Muscle of leg (tissue), 11 donors: Measurements from ENCODE around the gene ARHGEF38. TPM values are rescaled to one million over a fixed set of nuclear protein-coding genes. Genes with fewer than 3 reads are reported as not detected.

Experiments
- DNase-seq: peaks from one replicate; pipeline ENCODE4 v3.0.0; 2013
- H3K27ac ChIP-seq: one replicate; pipeline ENCODE4 v1.5.1; 2013; ENCODE audit warnings: mild to moderate bottlenecking, low read length, control low read depth
- H3K27me3 ChIP-seq: one replicate; pipeline ENCODE4 v1.6.1; 2013; ENCODE audit warnings: low read length; ENCODE audit not compliant: control insufficient read depth, insufficient read depth
- H3K36me3 ChIP-seq: one replicate; pipeline ENCODE4 v1.6.1; 2013; ENCODE audit warnings: low read length; ENCODE audit not compliant: control insufficient read depth, insufficient read depth
- H3K4me1 ChIP-seq: one replicate; pipeline ENCODE4 v1.6.1; 2013; ENCODE audit warnings: low read length; ENCODE audit not compliant: control insufficient read depth, insufficient read depth
- H3K4me3 ChIP-seq: one replicate; pipeline ENCODE4 v1.5.1; 2013; ENCODE audit warnings: low read length, control low read depth
- H3K9me3 ChIP-seq: replicated peaks from 2 replicates; pipeline ENCODE4 v1.6.1; 2013; ENCODE audit warnings: low read depth, low read length; ENCODE audit not compliant: control insufficient read depth
- WGBS: methylation state at CpG from one replicate; pipeline ENCODE4 v1.1.5; 2013; ENCODE audit warnings: missing lambda C conversion rate; ENCODE audit not compliant: insufficient coverage; 5-methylcytosine and 5-hydroxymethylcytosine counted together
- polyA plus RNA-seq, 8 donors: library from polyadenylated mRNA; unstranded; fragments of 120-200 nt; gene quantifications; one replicate each; pipeline versions ENCODE4 v1.2.1 to v1.2.3, GENCODE V29; 2013; ENCODE audit warnings: inconsistent platforms in 1 of 8, low replicate concordance in 1 of 8; ENCODE audit not compliant: insufficient read length in 8 of 8, insufficient read depth in 1 of 8
- total RNA-seq: library from RNA; stranded (reverse); fragments of 120-200 nt; gene quantifications from one replicate; pipeline ENCODE4 v1.2.4, GENCODE V29; 2013

Gene ARHGEF38
- total and polyA plus RNA-seq, 9 donors: 0.27 to 1.6 (median 0.86) TPM; not detected in 4

DNA sequence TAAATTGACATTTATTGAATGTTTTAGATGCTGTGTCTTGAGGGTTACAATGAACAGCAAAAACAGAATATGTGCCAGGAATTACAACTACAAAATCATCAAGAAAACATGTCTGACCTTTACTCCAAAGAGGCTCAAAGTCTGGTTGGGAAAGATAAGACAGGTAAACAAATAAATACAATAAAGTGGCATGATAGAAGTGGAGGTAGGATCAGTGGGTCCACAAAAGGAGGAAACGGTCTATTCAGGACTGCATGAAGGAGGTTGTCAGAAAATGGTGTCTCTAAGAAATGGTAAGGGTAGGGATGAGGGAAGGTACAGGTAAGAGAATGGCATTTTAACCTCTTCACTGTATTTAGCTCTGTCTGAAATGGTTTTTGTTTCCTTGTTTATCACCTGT, 3.8 kb downstream of the ARHGEF38 start:
- WGBS: 78% methylated on average over 1 of the region's 1 CpG

DNA sequence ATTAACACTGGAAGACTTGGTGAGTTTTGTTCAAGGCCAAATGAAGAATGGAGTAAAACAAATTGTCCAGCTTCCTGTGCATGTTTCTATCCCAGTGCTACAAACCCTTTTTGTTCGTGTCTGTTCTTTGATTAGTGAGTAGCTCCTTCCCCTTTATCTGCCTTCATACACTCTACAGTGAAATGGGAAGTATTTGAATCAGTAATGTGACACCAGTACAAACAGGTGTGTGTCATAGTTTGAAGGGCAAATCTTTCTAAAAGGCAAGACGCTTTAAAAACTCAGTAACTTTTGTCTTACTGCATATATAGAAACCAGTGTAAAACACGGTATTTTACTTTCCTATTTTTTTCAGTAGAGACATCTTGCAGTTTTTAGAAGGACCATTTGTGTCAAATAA, 5.9 kb downstream of the ARHGEF38 start:
- no peak for DNase-seq
- no CpG with 5 or more reads among the region's 3 CpGs for WGBS
- no peaks in the 10 kb centered on the region for H3K27me3 ChIP-seq
- H3K36me3 ChIP-seq: no peaks in the 10 kb centered on the region
- H3K27ac ChIP-seq: no peak overlapping the region
- H3K4me1 ChIP-seq: no peaks in the 10 kb centered on the region
- H3K9me3 ChIP-seq: no peaks in the 10 kb centered on the region
- no peak overlapping the region for H3K4me3 ChIP-seq

More for the DNA sequence above, 3.8 kb downstream of the ARHGEF38 start:
- H3K4me3 ChIP-seq: no peak overlapping the region
- no peak overlapping the region for H3K27ac ChIP-seq
- no peaks in the 10 kb centered on the region for H3K27me3 ChIP-seq
- no peak for DNase-seq
- H3K9me3 ChIP-seq: no peaks in the 10 kb centered on the region
- no peaks in the 10 kb centered on the region for H3K4me1 ChIP-seq
- no peaks in the 10 kb centered on the region for H3K36me3 ChIP-seq

DNA sequence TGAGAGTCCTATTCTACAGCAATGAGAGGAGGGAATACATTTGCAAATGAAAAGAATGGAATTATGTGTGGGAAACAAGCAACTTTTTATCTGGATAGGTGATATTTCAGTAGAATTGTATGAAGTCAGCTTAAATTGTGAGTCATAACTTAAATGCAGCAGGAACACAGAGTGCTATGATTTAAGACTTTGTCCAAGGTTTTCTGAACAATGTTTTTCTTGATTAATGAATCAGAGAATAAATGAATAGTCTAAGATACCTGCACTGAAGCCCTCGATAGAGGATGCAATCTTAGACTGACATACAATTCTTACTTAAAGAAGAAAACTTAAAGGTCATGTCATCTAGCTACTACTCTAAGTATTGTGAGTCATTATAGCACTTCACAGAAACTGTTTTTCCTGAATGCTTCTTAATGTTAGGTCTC, 8.0 kb downstream of the ARHGEF38 start:
- DNase-seq: no peak
- H3K27ac ChIP-seq: no peak overlapping the region
- no peaks in the 10 kb centered on the region for H3K4me1 ChIP-seq
- no peaks in the 10 kb centered on the region for H3K9me3 ChIP-seq
- H3K27me3 ChIP-seq: no peaks in the 10 kb centered on the region
- H3K4me3 ChIP-seq: no peak overlapping the region
- H3K36me3 ChIP-seq: no peaks in the 10 kb centered on the region
- no CpG with 5 or more reads among the region's 1 CpG for WGBS

DNA sequence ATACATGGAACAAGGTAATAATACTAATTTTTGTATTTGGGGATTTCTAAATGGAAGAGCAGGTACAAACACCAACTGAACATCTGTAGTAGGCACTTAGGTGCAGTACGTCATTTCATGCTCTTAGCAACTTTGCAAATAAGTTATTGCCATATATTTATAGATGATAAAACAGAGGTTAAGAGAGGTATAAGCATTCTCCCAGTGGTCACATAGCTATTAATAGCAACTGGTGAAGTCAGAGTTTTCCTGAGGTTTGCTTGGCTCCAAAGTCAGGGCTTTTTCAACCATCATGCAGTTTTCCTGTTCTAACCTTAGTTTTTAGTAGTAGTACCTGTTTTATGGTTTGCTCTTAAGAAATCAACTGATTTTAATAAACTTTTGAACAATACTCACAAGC, 10.9 kb downstream of the ARHGEF38 start:
- H3K36me3 ChIP-seq: no peaks in the 10 kb centered on the region
- no peak overlapping the region for H3K4me3 ChIP-seq
- no peaks in the 10 kb centered on the region for H3K4me1 ChIP-seq
- DNase-seq: no peak
- H3K27ac ChIP-seq: no peak overlapping the region
- H3K9me3 ChIP-seq: no peaks in the 10 kb centered on the region
- no CpG with 5 or more reads among the region's 1 CpG for WGBS
- no peaks in the 10 kb centered on the region for H3K27me3 ChIP-seq

DNA sequence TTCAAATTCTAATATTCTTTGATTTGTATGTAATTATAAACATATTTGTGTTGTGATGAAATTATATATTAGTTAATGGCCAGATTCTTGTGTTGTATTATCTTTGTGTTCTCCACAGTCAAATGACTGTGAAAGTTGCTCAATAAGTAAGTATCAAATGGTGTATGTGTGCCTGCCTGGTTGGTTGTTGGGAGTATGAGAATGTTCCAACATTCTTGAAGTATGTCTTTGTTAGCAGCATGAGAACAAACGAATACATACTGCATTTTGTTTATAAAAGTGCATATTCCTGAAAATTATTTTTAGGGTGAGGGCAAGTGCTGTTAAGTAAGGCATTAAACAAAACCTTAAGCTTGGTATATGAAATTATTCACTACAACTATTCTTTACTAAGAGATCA, 16.2 kb downstream of the ARHGEF38 start:
- no CpG with 5 or more reads among the region's 1 CpG for WGBS
- no peaks in the 10 kb centered on the region for H3K36me3 ChIP-seq
- H3K9me3 ChIP-seq: no peaks in the 10 kb centered on the region
- H3K4me1 ChIP-seq: no peaks in the 10 kb centered on the region
- DNase-seq: no peak
- no peak overlapping the region for H3K4me3 ChIP-seq
- no peak overlapping the region for H3K27ac ChIP-seq
- no peaks in the 10 kb centered on the region for H3K27me3 ChIP-seq

DNA sequence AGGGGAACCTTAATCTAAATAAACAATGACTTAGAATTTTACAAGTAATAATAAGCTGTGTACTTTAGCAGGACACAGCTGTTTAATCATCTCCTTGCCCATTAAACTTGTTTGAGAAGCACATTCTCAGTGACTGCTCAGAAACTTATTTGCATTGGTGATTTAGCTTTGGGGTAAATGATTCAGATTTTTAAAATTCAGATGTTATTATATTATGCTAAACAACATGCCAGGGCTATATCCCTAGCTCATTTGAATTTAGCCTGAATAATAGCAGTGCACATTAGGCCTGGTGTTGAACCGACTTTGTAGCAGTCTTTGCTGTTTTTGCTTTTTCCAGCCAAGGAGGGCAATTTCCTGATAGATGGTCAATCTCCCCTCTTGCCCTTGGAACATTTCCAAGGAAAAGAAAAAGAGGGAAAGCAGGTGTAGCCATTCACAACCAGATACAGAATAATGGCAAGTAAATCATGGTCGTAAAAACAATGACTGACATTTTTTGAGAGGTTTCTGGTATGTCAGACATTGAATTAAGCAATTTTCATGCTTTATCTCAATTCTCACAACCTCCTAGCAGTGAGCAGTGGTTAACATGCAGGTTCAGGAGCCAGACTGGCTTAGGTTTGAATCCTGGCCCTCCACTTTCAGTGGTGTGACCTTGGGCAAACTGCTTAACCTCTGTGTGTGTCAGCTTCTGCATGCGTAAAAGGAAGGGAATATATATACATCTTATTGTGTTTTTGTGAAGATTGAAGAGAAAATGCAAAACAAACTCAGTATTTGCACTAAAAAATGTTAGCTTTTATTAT, 16.8 kb downstream of the ARHGEF38 start:
- no peak overlapping the region for H3K4me3 ChIP-seq
- DNase-seq: no peak
- H3K4me1 ChIP-seq: no peaks in the 10 kb centered on the region
- no peaks in the 10 kb centered on the region for H3K36me3 ChIP-seq
- 60% methylated on average over 1 of the region's 3 CpGs for WGBS
- no peaks in the 10 kb centered on the region for H3K9me3 ChIP-seq
- no peaks in the 10 kb centered on the region for H3K27me3 ChIP-seq
- H3K27ac ChIP-seq: no peak overlapping the region

DNA sequence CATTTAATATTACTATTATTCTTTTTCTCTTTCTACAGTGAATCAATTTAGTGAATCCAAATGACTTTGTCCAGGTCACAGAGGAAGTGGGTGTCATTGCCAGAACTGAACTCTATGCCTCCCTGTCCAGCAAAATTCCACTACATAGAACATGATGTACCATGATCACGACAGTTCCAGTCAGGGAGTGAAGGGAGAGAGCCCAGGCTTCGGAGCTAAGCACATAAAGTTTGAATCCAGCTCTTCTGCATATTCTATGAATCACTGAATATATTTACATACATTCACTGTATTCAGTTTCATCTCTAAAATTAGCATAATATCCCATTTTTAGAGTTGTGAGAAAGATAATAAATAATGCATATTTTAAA, 17.4 kb downstream of the ARHGEF38 start:
- no CpG with 5 or more reads among the region's 2 CpGs for WGBS
- H3K27ac ChIP-seq: no peak overlapping the region

DNA sequence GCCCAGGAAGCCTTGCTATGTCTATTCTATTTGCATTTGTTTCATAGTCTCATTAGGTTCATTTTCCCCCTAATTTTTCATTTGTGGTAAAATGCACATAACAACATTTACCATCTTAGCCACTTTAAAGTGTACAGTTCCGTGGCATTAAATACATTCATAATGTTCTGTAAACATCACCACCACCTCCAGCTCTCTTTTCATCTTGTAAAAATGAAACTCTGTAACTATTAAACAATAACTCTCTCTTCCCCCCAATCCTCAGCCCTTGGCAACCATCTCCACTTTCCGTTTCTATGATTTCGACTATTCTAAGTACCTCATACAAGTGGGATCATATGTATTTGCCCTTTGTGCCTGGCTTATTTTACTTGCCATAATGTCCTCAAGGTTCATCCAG, 19.9 kb downstream of the ARHGEF38 start:
- Histone ChIP-seq H3K36me3 (no peaks in the 10 kb centered on the region), H3K27me3 (no peaks in the 10 kb centered on the region), H3K27ac (no peak overlapping the region), H3K4me3 (no peak overlapping the region), H3K9me3 (no peaks in the 10 kb centered on the region), H3K4me1 (no peaks in the 10 kb centered on the region)
- 70% methylated on average over 3 of the region's 3 CpGs for WGBS
- no peak for DNase-seq

More for the DNA sequence above, 17.4 kb downstream of the ARHGEF38 start:
- H3K4me3 ChIP-seq: no peak overlapping the region
- H3K27me3 ChIP-seq: no peaks in the 10 kb centered on the region
- no peaks in the 10 kb centered on the region for H3K36me3 ChIP-seq
- DNase-seq: no peak
- H3K4me1 ChIP-seq: no peaks in the 10 kb centered on the region
- H3K9me3 ChIP-seq: no peaks in the 10 kb centered on the region

DNA sequence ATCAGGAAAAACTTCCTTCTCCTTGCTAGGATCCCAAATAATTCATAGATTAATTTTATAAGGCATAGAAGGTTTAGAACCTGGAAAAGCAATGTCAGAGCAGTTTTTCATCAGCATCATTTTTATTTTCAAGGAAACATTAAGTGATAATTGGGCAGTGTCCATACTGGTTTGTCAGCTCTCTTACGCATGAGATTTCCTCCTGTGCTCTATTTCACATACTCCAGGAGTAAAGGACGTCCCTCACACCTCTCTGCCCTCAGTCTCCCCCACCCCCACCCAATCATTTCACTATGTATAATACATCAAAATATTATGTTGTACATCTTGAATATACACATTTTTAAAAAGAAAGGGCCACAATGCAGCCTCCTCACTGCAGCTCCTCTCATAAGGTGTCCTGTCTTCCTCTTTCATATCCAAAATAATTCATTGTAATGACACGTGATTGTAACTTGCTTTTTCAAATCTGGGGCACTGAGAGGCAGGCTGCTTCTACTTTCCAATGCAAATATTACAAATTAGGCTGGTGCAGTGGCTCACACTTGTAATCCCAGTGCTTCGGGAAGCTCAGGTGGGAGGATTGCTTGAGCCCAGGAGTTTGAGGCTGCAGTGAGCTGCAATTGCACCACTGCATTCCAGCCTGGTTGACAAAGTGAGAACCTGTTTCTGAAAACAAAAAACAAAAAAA, 34.4 kb downstream of the ARHGEF38 start:
- Histone ChIP-seq H3K4me1 (no peaks in the 10 kb centered on the region), H3K27me3 (no peaks in the 10 kb centered on the region), H3K36me3 (no peaks in the 10 kb centered on the region), H3K27ac (no peak overlapping the region), H3K4me3 (no peak overlapping the region), H3K9me3 (no peaks in the 10 kb centered on the region)
- DNase-seq: no peak
- WGBS: no CpG with 5 or more reads among the region's 4 CpGs

DNA sequence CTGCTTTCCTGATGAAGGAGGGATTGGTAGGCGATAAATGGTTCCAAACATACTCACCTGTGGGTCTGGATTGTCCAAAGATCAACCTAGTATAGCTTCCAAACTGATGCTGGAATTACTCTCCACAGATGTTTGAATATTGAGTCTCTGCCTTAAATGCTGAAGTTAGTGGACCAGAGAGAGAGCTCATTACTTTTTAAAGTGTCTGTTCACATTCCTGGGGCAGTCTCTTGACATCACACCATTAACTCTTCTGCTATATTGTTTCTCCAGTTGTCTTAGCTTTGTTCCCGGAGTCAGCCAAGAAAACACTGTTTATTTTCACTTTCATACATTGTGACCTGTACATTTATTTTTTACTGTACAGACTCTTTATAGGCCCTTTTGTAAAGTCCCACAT, 35.4 kb downstream of the ARHGEF38 start:
- Histone ChIP-seq H3K27ac (no peak overlapping the region), H3K36me3 (no peaks in the 10 kb centered on the region), H3K27me3 (no peaks in the 10 kb centered on the region), H3K4me1 (no peaks in the 10 kb centered on the region), H3K4me3 (no peak overlapping the region), H3K9me3 (no peaks in the 10 kb centered on the region)
- 80% methylated on average over 1 of the region's 2 CpGs for WGBS
- DNase-seq: no peak
